Bronchial smooth muscle cell (primary cell): ENCODE results near the gene PRKG1. TPM values are rescaled to one million over a fixed set of nuclear protein-coding genes. Genes with fewer than 3 reads are reported as not detected.

Experiments used
- total RNA-seq: library from RNA; depleted of rRNA; stranded (reverse); fragments of >200 nt; gene quantifications from 2 replicates; pipeline ENCODE4 v1.2.1, GENCODE V29; 2014

Gene PRKG1
- total RNA-seq: 28.5 and 39.7 TPM in 2 replicates

GRCh38 chr10:51074238-51075028 is at the start of gene PRKG1:
PRKG1 (plus strand) TSS chr10:51074487.

DNA sequence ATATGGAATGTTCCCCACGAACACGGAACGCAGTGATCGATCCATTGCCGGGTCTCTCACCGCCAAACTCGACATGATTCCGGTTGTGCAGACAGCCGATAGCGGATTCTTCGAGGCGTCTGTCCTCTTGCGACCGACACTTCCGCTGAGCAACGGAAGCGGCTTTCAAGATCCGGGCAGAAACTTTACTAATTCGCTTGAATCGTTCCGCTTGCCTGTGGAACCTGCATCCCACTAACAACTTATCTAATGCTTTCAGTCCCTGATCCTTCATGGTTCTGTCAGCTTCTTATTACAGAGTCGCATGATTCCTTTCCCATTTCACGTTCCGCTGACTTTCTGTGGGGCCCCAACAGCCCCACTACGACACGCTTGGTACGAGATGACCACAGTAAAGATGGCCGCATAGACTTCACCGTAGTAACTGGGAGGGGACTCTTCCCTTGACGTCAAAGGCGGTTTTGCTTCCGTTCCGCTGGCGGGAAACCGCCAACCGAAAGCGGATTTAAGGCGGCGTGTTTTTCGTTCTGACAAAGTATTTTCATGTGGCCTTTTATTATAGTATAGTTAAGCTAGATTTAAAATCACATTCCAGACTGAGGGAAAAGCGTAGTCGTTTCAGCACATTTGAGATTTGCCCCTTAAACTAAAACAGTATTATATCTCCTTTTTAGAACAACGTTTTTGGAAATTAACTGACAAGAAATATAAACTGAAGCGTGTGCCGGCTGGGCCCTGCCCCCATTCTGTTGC is 625.4 kb downstream of the PRKG1 start, which contains the start of gene CSTF2T:
Gene CSTF2T (minus strand): TSS at position 121 of the 753 bp plus-strand sequence. CDS start 46 bp downstream, at position 75.

GRCh38 chr10:52313933-52314821 is 1239.9 kb downstream of the PRKG1 start, which contains the start of gene DKK1:
DKK1 (plus strand) TSS chr10:52314281; CDS start chr10:52314435, 154 bp downstream.

Other genes starting within 250 kb of the PRKG1 start
- under 0.01 TPM in 1 of 2 replicates, not detected in the other for gene A1CF, start 188.9 kb upstream of the PRKG1 start, total RNA-seq